Neuronal stem cell (in vitro differentiated cells): ENCODE results near the gene CACHD1.

Source experiments
- DNase-seq: peaks from one replicate; pipeline ENCODE4 v3.0.0-alpha.2; 2013; ENCODE audit warnings: low spot score
- H2AFZ ChIP-seq: one replicate; pipeline ENCODE4 v1.6.1; 2013; ENCODE audit warnings: mild to moderate bottlenecking, low read length, inconsistent platforms
- H2AK5ac ChIP-seq: 2 replicates; pipeline ENCODE4 v1.6.1; 2013; ENCODE audit warnings: low read depth, mild to moderate bottlenecking, inconsistent platforms, low read length, moderate library complexity, mixed read lengths
- H2BK120ac ChIP-seq: 2 replicates; pipeline ENCODE4 v1.6.1; 2013; ENCODE audit warnings: low read depth, mild to moderate bottlenecking, inconsistent platforms, low read length, moderate library complexity, mixed read lengths
- H2BK12ac ChIP-seq: one replicate; pipeline ENCODE4 v1.6.1; 2013; ENCODE audit warnings: low read length, inconsistent platforms
- H2BK15ac ChIP-seq: 2 replicates; pipeline ENCODE4 v1.6.1; 2013; ENCODE audit warnings: mild to moderate bottlenecking, low read length, inconsistent platforms, mixed read lengths
- H2BK5ac ChIP-seq: one replicate; pipeline ENCODE4 v1.6.1; 2013; ENCODE audit warnings: inconsistent platforms, mild to moderate bottlenecking, low read length, moderate library complexity
- H3K14ac ChIP-seq: one replicate; pipeline ENCODE4 v1.6.1; 2013; ENCODE audit warnings: low read length, inconsistent platforms
- H3K18ac ChIP-seq: 2 replicates; pipeline ENCODE4 v1.6.1; 2013; ENCODE audit warnings: low read length, inconsistent platforms
- H3K23ac ChIP-seq: 2 replicates; pipeline ENCODE4 v1.6.1; 2013; ENCODE audit warnings: low read depth, mild to moderate bottlenecking, mixed read lengths, low read length, inconsistent platforms; ENCODE audit not compliant: poor library complexity
- H3K27ac ChIP-seq: replicated peaks from 3 replicates; pipeline ENCODE4 v1.5.1; 2013; ENCODE audit warnings: low read length, inconsistent platforms
- H3K27me3 ChIP-seq, 3 experiments: 2 replicates each; pipeline ENCODE4 v1.6.1; 2013; ENCODE audit warnings: low read length in 3 of 3, mild to moderate bottlenecking in 2 of 3, inconsistent platforms in 1 of 3, low read depth in 1 of 3, mixed read lengths in 1 of 3, moderate library complexity in 1 of 3; ENCODE audit not compliant: control insufficient read depth in 3 of 3, insufficient read depth in 3 of 3
- H3K36me3 ChIP-seq, 2 donors: replicated peaks in 1 of 2; 2 replicates each; pipeline ENCODE4 v1.6.1; 2013; ENCODE audit warnings: low read length in 2 of 2; ENCODE audit not compliant: control insufficient read depth in 2 of 2, insufficient read depth in 2 of 2
- H3K4ac ChIP-seq: 2 replicates; pipeline ENCODE4 v1.6.1; 2013; ENCODE audit warnings: inconsistent platforms, mild to moderate bottlenecking, low read length, moderate library complexity
- H3K4me1 ChIP-seq, 2 donors: 1 replicate in 1 of 2; 2 replicates in 1 of 2; pipeline ENCODE4 v1.6.1; 2013; ENCODE audit warnings: low read length in 2 of 2, low read depth in 1 of 2; ENCODE audit not compliant: control insufficient read depth in 2 of 2, insufficient read depth in 1 of 2
- H3K4me2 ChIP-seq: one replicate; pipeline ENCODE4 v1.6.1; 2013; ENCODE audit warnings: mild to moderate bottlenecking, low read length, inconsistent platforms; ENCODE audit not compliant: insufficient read depth, poor library complexity, severe bottlenecking
- H3K4me3 ChIP-seq, 2 donors: 2 replicates each; pipeline ENCODE4 v1.5.1; 2013; ENCODE audit warnings: low read length in 2 of 2, mild to moderate bottlenecking in 2 of 2, inconsistent platforms in 1 of 2, moderate library complexity in 1 of 2
- H3K79me1 ChIP-seq: one replicate; pipeline ENCODE4 v1.6.1; 2013; ENCODE audit warnings: low read depth, mild to moderate bottlenecking, inconsistent platforms, low read length, moderate library complexity
- H3K9ac ChIP-seq: one replicate; pipeline ENCODE4 v1.6.1; 2013; ENCODE audit warnings: mild to moderate bottlenecking, low read depth, low read length, inconsistent platforms; ENCODE audit not compliant: poor library complexity
- H3K9me3 ChIP-seq, 2 donors: replicated peaks in 1 of 2; 2 replicates each; pipeline versions ENCODE3 to v1.6.1; 2013; ENCODE audit warnings: low read length in 2 of 2, mild to moderate bottlenecking in 2 of 2, inconsistent platforms in 1 of 2, low read depth in 1 of 2, mixed read lengths in 1 of 2, moderate library complexity in 1 of 2; ENCODE audit not compliant: control insufficient read depth in 2 of 2, insufficient read depth in 1 of 2
- H4K8ac ChIP-seq: one replicate; pipeline ENCODE4 v1.6.1; 2013; ENCODE audit warnings: low read depth, mild to moderate bottlenecking, inconsistent platforms, low read length, moderate library complexity
- H4K91ac ChIP-seq: one replicate; pipeline ENCODE4 v1.6.1; 2013; ENCODE audit warnings: low read length, low read depth, mild to moderate bottlenecking, inconsistent platforms; ENCODE audit not compliant: poor library complexity
- WGBS, 2 donors: extraction: QIAGEN DNeasy Blood & Tissue Kit; methylation state at CpG; one replicate each; pipeline ENCODE4 v1.1.7; 2013; ENCODE audit warnings: missing lambda C conversion rate in 2 of 2, mixed read lengths in 1 of 2; ENCODE audit not compliant: insufficient read length in 2 of 2, insufficient replicate concordance in 1 of 2; ENCODE audit errors: extremely low coverage in 2 of 2; 5-methylcytosine and 5-hydroxymethylcytosine counted together

The CACHD1 gene

DNA sequence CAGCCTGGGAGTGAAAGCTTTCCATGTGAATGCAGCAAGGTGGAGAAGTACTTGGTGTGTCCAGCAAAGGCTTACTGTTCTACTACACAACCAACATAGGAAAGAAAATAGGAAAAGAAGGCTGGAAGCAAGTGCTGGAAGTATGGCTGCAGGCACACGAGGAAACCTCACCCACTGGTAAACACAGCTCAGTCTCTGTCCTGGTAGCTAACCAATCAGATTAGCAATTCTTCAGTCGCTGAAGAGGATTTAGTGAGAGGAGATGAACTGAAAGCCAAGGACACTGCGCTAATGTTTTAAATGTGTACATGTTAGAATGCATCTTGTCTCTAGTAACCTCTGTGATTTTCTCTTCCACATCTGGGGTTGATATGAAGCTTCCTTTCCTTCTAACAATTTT lies 36.2 kb upstream of the CACHD1 start:
- DNase-seq = no peak
- no peak overlapping the region for H2BK15ac ChIP-seq
- no peak overlapping the region for H3K23ac ChIP-seq
- no peak overlapping the region for H3K4me2 ChIP-seq
- no peak overlapping the region for H3K27ac ChIP-seq
- no peak overlapping the region for H3K4ac ChIP-seq
- H2BK5ac ChIP-seq = no peak overlapping the region
- H2AFZ ChIP-seq = peak overlapping the region; percentile 51
- H3K9ac ChIP-seq = no peak overlapping the region
- H4K8ac ChIP-seq = no peak overlapping the region
- H3K4me1 ChIP-seq = peaks cover 2 to 6% of the 10 kb centered on the region in 2 donors
- H3K36me3 ChIP-seq = no peaks in the 10 kb centered on the region
- no peak overlapping the region for H2BK120ac ChIP-seq
- WGBS, 2 donors = no CpG with 5 or more reads among the region's 3 CpGs
- H3K4me3 ChIP-seq = no peak overlapping the region
- H3K14ac ChIP-seq = no peak overlapping the region
- H4K91ac ChIP-seq = no peak overlapping the region
- no peak overlapping the region for H2BK12ac ChIP-seq
- H3K79me1 ChIP-seq = no peaks in the 10 kb centered on the region
- H2AK5ac ChIP-seq = no peak overlapping the region
- H3K18ac ChIP-seq = no peak overlapping the region
- H3K27me3 ChIP-seq = no peaks in the 10 kb centered on the region
- H3K9me3 ChIP-seq = peaks cover 2 to 3% of the 10 kb centered on the region in 2 donors

DNA sequence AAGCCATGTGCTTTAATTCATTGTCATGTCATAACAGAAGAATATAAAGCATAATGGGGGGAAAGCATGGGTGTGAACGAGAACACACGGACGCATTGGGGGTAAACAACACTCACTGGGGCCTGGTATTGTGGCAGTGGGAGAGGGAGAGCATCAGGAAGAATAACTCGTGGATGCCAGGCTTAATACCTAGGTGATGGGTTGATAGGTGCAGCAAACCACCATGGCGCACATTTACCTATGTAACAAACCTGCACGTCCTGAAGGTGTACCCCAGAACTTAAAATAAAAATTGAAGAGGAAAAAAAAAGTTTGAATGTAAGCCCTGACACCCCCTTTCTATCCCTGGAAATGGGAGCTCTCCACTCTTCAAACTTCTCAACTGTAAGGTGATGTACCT lies 34.9 kb upstream of the CACHD1 start:
- H4K91ac ChIP-seq = no peak overlapping the region
- no peak overlapping the region for H2BK120ac ChIP-seq
- no peaks in the 10 kb centered on the region for H3K79me1 ChIP-seq
- H3K4me3 ChIP-seq = no peak overlapping the region
- H3K4me2 ChIP-seq = no peak overlapping the region
- H4K8ac ChIP-seq = no peak overlapping the region
- H3K23ac ChIP-seq = no peak overlapping the region
- DNase-seq = no peak
- WGBS, 2 donors = no CpG with 5 or more reads among the region's 6 CpGs
- no peaks in the 10 kb centered on the region for H3K27me3 ChIP-seq
- no peaks in the 10 kb centered on the region for H3K36me3 ChIP-seq
- H3K27ac ChIP-seq = no peak overlapping the region
- H2BK15ac ChIP-seq = no peak overlapping the region
- H2AK5ac ChIP-seq = no peak overlapping the region
- no peak overlapping the region for H3K18ac ChIP-seq
- H3K14ac ChIP-seq = no peak overlapping the region
- no peak overlapping the region for H2AFZ ChIP-seq
- H2BK5ac ChIP-seq = no peak overlapping the region
- H3K4me1 ChIP-seq = peaks cover 2 to 6% of the 10 kb centered on the region in 2 donors
- H3K9me3 ChIP-seq = peaks cover 2 to 3% of the 10 kb centered on the region in 2 donors
- no peak overlapping the region for H3K4ac ChIP-seq
- H3K9ac ChIP-seq = no peak overlapping the region
- no peak overlapping the region for H2BK12ac ChIP-seq

DNA sequence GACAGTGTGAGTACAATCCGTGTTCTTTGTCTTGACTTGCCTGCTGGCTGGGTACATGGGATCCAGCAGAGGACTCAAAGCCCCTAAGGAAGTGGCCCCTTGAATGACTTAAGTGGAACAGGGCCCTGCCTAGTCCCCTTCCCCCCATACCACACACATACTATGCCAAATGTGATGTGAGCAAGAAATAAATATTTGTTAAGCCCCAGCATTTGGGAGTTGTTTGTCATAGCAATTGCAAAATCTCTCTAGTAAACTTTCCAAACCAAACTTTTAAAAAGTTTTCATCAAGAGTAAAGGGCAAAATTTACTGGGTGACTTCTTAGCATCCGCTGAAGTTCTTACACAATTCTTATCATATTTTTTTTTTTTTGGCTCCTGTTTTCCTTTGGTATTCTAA lies 32.5 kb upstream of the CACHD1 start:
- Histone ChIP-seq H2AFZ (no peak overlapping the region), H3K36me3 (no peaks in the 10 kb centered on the region), H3K18ac (no peak overlapping the region), H2BK120ac (no peak overlapping the region), H3K9ac (no peak overlapping the region), H2BK12ac (no peak overlapping the region), H4K8ac (no peak overlapping the region), H3K4me2 (no peak overlapping the region), H3K14ac (no peak overlapping the region), H2BK5ac (no peak overlapping the region), H3K9me3 (peaks cover 2 to 3% of the 10 kb centered on the region in 2 donors), H3K4me3 (no peak overlapping the region), H3K27ac (no peak overlapping the region), H2AK5ac (no peak overlapping the region), H4K91ac (no peak overlapping the region), H3K23ac (no peak overlapping the region), H3K4ac (no peak overlapping the region), H3K79me1 (no peaks in the 10 kb centered on the region), H3K27me3 (no peaks in the 10 kb centered on the region), H2BK15ac (no peak overlapping the region), H3K4me1 (peaks cover 2 to 6% of the 10 kb centered on the region in 2 donors)
- no peak for DNase-seq
- no CpG with 5 or more reads among the region's 2 CpGs for WGBS, 2 donors

DNA sequence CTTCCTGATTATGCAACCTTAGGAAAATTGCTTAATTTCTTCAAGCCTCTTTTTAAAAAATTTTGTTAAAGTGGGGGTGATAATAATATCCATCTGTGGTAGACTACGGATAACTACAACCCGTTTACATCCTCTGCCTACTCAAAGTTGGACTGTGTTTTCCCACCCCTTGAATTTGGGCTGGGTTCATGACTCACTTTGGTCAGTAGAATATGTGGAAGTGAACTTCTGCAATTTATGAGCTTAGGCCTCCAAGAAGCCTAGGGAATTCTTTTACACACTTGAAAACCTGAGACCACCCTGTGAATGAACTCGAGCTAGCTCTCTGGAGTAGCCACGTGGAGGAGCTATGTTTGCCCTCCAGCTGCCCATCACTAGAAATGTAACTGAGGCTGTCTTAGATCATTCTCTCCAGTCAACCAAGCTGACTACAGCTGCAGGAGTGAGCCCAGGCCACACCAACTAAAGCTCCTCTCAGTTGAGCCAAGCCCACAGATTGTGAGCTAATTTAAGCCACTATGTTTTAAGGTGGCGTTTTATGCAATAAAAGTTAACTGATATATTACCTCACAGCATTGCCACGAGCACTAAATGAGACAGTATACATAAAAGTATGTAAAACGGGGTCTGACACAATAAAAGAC lies 29.6 kb upstream of the CACHD1 start:
- Histone ChIP-seq H3K4me1 (no peaks in the 10 kb centered on the region), H3K14ac (no peak overlapping the region), H2BK120ac (no peak overlapping the region), H4K91ac (no peak overlapping the region), H3K4me3 (no peak overlapping the region), H3K4ac (no peak overlapping the region), H3K9ac (no peak overlapping the region), H3K9me3 (peaks cover 2 to 3% of the 10 kb centered on the region in 2 donors), H2BK5ac (no peak overlapping the region), H3K27me3 (no peaks in the 10 kb centered on the region), H3K23ac (no peak overlapping the region), H3K27ac (no peak overlapping the region), H2BK12ac (no peak overlapping the region), H2AK5ac (no peak overlapping the region), H3K4me2 (no peak overlapping the region), H2AFZ (no peak overlapping the region), H3K36me3 (no peaks in the 10 kb centered on the region), H4K8ac (no peak overlapping the region), H2BK15ac (no peak overlapping the region), H3K79me1 (no peaks in the 10 kb centered on the region), H3K18ac (no peak overlapping the region)
- no CpG with 5 or more reads among the region's 7 CpGs for WGBS, 2 donors
- DNase-seq = no peak
